Neural progenitor cell (in vitro differentiated cells): ENCODE results near the gene SMAD2.

ENCODE experiments used
- EZH2phosphoT487 ChIP-seq: fragments of 200-600 bp; sonication (generic); IDR thresholded peaks from 2 replicates; pipeline ENCODE4 v1.6.1; 2017; ENCODE audit warnings: antibody characterized with exemption
- TF ChIP-seq, protein P1 (sequence below): fragments of 200-600 bp; sonication (generic); IDR thresholded peaks from 2 replicates; pipeline ENCODE4 v1.5.1; 2017; ENCODE audit warnings: antibody characterized with exemption, mild to moderate bottlenecking

- no peak for TF ChIP-seq EZH2phosphoT487
- TF ChIP-seq, protein P1, sequence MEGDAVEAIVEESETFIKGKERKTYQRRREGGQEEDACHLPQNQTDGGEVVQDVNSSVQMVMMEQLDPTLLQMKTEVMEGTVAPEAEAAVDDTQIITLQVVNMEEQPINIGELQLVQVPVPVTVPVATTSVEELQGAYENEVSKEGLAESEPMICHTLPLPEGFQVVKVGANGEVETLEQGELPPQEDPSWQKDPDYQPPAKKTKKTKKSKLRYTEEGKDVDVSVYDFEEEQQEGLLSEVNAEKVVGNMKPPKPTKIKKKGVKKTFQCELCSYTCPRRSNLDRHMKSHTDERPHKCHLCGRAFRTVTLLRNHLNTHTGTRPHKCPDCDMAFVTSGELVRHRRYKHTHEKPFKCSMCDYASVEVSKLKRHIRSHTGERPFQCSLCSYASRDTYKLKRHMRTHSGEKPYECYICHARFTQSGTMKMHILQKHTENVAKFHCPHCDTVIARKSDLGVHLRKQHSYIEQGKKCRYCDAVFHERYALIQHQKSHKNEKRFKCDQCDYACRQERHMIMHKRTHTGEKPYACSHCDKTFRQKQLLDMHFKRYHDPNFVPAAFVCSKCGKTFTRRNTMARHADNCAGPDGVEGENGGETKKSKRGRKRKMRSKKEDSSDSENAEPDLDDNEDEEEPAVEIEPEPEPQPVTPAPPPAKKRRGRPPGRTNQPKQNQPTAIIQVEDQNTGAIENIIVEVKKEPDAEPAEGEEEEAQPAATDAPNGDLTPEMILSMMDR, result no peak
Observed at GRCh38 chr18:47800248-47800647, 130.2 kb downstream of the SMAD2 start.
